ENCODE measurements around the gene AKT1S1. TPM values are rescaled to one million over a fixed set of nuclear protein-coding genes. Genes with fewer than 3 reads are reported as not detected.

AKT1S1 gene
- total RNA-seq, 2 experiments from 2014 or later = 17.5 to 19.5 TPM

DNA sequence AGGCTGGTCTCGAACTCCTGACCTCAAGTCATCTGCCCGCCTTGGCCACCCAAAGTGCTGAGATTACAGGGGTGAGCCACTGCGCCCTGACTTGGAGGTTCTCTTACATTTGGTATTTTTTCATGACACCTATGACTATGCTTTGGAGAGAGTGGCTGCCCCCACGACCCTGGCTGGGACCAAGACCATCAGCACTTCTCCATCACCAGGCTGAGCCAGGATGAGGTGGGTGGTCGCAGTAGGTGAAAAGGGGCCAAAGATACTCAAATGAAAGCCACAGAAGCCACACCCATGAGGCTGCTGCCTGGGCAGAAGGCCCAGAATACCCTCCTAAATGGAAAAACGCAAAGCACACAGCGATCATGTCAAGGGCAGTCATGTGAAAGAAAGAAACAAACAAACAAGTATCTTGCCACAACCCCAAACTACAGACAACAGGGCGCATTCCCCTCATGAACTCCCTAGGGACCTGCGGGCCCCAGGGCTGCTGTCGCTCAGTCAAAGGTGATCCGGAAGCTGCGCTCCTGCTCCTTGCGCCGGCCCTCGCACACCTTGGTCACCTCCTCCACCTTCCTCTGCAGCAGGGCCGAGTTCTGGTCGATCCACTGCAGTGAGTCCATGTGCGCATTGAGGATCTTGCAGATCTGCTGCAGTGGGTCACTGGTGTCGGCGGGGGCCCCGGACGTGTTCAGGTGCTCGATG lies 30.7 kb upstream of the AKT1S1 start:
- H3K27me3 Mint-ChIP-seq = no peaks in the 10 kb centered on the region
- ATAC-seq (peak; percentile 21), DNase-seq (peak; percentile 61)
- H3K27ac Mint-ChIP-seq = peak overlapping the region; percentile 78
- no peak overlapping the region for H3K4me3 Mint-ChIP-seq
- H3K36me3 Mint-ChIP-seq (ENCODE audit: low read depth) = peaks cover 55% of the 10 kb centered on the region
- intact Hi-C loops (cut with micrococcal nuclease) = no loop called here
- TF ChIP-seq, protein P1, sequence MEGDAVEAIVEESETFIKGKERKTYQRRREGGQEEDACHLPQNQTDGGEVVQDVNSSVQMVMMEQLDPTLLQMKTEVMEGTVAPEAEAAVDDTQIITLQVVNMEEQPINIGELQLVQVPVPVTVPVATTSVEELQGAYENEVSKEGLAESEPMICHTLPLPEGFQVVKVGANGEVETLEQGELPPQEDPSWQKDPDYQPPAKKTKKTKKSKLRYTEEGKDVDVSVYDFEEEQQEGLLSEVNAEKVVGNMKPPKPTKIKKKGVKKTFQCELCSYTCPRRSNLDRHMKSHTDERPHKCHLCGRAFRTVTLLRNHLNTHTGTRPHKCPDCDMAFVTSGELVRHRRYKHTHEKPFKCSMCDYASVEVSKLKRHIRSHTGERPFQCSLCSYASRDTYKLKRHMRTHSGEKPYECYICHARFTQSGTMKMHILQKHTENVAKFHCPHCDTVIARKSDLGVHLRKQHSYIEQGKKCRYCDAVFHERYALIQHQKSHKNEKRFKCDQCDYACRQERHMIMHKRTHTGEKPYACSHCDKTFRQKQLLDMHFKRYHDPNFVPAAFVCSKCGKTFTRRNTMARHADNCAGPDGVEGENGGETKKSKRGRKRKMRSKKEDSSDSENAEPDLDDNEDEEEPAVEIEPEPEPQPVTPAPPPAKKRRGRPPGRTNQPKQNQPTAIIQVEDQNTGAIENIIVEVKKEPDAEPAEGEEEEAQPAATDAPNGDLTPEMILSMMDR (IDR thresholded peaks at IDR 0.05) = no peak
- ChIA-PET CTCF (no interaction called here), POLR2A (interaction anchor here (1.0 to 13.2 kb wide), 3 partner anchors 10 to 18 kb away, joined by 3 to 167 read pairs (median 59); partner anchors contain the start of genes ATF5, IL4I1 and NUP62)
- no peaks in the 10 kb centered on the region for H3K9me3 Mint-ChIP-seq
- H3K4me1 Mint-ChIP-seq (ENCODE audit: low read depth) = peaks cover 64% of the 10 kb centered on the region

- H3K36me3 Mint-ChIP-seq (ENCODE audit: low read depth) = peaks cover 48% of the 10 kb centered on the region
- peak overlapping the region; percentile 78 for H3K27ac Mint-ChIP-seq
- intact Hi-C loops (cut with micrococcal nuclease) = no loop called here
- H3K27me3 Mint-ChIP-seq = no peaks in the 10 kb centered on the region
- peaks cover 56% of the 10 kb centered on the region for H3K4me1 Mint-ChIP-seq (ENCODE audit: low read depth)
- TF ChIP-seq, protein P1 (IDR thresholded peaks at IDR 0.05) = no peak
- no peaks in the 10 kb centered on the region for H3K9me3 Mint-ChIP-seq
- ChIA-PET POLR2A (interaction anchor here (1.0 to 13.2 kb wide), 4 partner anchors 9 to 19 kb away, joined by 3 to 167 read pairs (median 31); partner anchors contain the start of genes ATF5, IL4I1 and NUP62), CTCF (no interaction called here)
- ATAC-seq = no peak
- H3K4me3 Mint-ChIP-seq = no peak overlapping the region
- DNase-seq = no peak
Observed at GRCh38 chr19:49906879-49907564, 29.9 kb upstream of the AKT1S1 start.

DNA sequence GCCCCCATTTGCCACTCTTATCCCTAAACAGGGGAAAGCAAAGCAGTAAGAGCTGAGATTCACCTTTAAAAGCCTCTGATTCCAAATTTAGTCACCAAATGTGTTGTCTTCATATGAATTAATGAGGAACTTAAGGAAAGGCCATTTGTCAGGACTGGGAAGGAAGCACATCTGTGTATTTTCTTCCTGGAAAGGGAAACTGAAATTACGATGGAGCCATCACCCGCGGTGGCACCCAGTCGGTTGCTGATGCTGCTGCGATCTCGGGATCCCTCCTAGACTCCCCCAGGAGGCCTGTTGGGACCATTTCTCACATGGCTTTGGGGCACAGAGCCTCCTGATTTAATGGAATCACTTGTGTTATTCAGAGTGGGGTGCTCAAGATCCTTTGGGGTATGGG lies 27.0 kb upstream of the AKT1S1 start:
- no peaks in the 10 kb centered on the region for H3K27me3 Mint-ChIP-seq
- TF ChIP-seq, protein P1 (IDR thresholded peaks at IDR 0.05) = no peak
- ChIA-PET POLR2A (interaction anchor here (1.2 to 1.9 kb wide), 2 partner anchors 9 to 16 kb away, joined by 5 to 6 read pairs; no protein-coding TSS in a partner anchor), CTCF (interaction anchor here (1.9 kb wide), 1 partner anchor 13 kb away, joined by 10 read pairs; no protein-coding TSS in a partner anchor)
- H3K9me3 Mint-ChIP-seq = no peaks in the 10 kb centered on the region
- DNase-seq (no peak), ATAC-seq (no peak)
- intact Hi-C loops (cut with micrococcal nuclease) = no loop called here
- H3K4me3 Mint-ChIP-seq = peak overlapping the region; percentile 12
- peaks cover 50% of the 10 kb centered on the region for H3K4me1 Mint-ChIP-seq (ENCODE audit: low read depth)
- peaks cover 30% of the 10 kb centered on the region for H3K36me3 Mint-ChIP-seq (ENCODE audit: low read depth)
- H3K27ac Mint-ChIP-seq = peak overlapping the region; percentile 55

GRCh38 chr19:49896863-49897621 lies 19.9 kb upstream of the AKT1S1 start, which contains the start of gene IL4I1:
Gene IL4I1, minus strand, starts transcription at chr19:49896887. Its CDS starts 727 bp downstream, at chr19:49896160.
- peaks cover 60% of the 10 kb centered on the region for H3K4me1 Mint-ChIP-seq (ENCODE audit: low read depth)
- DNase-seq (peak; percentile 89), ATAC-seq (peak; percentile 68)
- POLR2A ChIA-PET = interaction anchor here (0.8 to 8.9 kb wide), 6 partner anchors 11 to 128 kb away, joined by 3 to 59 read pairs (median 6); partner anchors contain the start of genes AKT1S1, ATF5, NUP62 and TBC1D17
- peak within 1 kb of the TSS; percentile 75 for H3K4me3 Mint-ChIP-seq
- no peaks in the 10 kb centered on the region for H3K27me3 Mint-ChIP-seq
- H3K9me3 Mint-ChIP-seq = no peaks in the 10 kb centered on the region
- CTCF ChIA-PET = interaction anchor here (1.0 to 2.7 kb wide), 3 partner anchors 8 to 17 kb away, joined by 3 to 7 read pairs (median 4); no protein-coding TSS in a partner anchor
- H3K27ac Mint-ChIP-seq = peak within 1 kb of the TSS; percentile 96
- H3K36me3 Mint-ChIP-seq (ENCODE audit: low read depth) = no peaks in the 10 kb centered on the region
- intact Hi-C loops (cut with micrococcal nuclease) = loop anchor here (5.0 kb wide), 1 partner anchor 35 kb away; no protein-coding TSS in a partner anchor
- TF ChIP-seq, protein P1 (IDR thresholded peaks at IDR 0.05) = no peak
